SK-N-SH treated with all-trans-retinoic acid at 6 μM for 48 hours (cell line): ENCODE measurements around the gene NECTIN3.

Source experiments
- ARNTL ChIP-seq: fragments of 450-650 bp; formaldehyde crosslinking; IDR thresholded peaks from 2 replicates; pipeline ENCODE4 v1.5.0; 2020; ENCODE audit warnings: low read depth, mild to moderate bottlenecking, moderate library complexity, borderline replicate concordance
- BACH2 ChIP-seq: fragments of 250-450 bp; sonication (Bioruptor Pico); IDR thresholded peaks from 2 replicates; pipeline ENCODE4 v1.9.0; 2021; ENCODE audit warnings: mild to moderate bottlenecking, borderline replicate concordance
- CREB5 ChIP-seq: fragments of 250-450 bp; sonication (Bioruptor Pico); IDR thresholded peaks from 2 replicates; pipeline ENCODE4 v1.5.1; 2020; ENCODE audit warnings: low read depth, mild to moderate bottlenecking, moderate library complexity
- CSRNP3 ChIP-seq: fragments of 250-450 bp; sonication (Bioruptor Pico); IDR thresholded peaks from 2 replicates; pipeline ENCODE4 v1.5.1; 2021; ENCODE audit warnings: mild to moderate bottlenecking, moderate library complexity
- OSR1 ChIP-seq: fragments of 250-450 bp; sonication (Bioruptor Pico); IDR thresholded peaks from 2 replicates; pipeline ENCODE4 v1.8.0; 2022; ENCODE audit warnings: moderate library complexity, mild to moderate bottlenecking, inconsistent platforms
- PATZ1 ChIP-seq: fragments of 250-450 bp; sonication (Bioruptor Pico); IDR thresholded peaks from 2 replicates; pipeline ENCODE4 v1.8.0; 2020; ENCODE audit warnings: mild to moderate bottlenecking, moderate library complexity, borderline replicate concordance
- RARB ChIP-seq: fragments of 250-450 bp; sonication (Bioruptor Pico); IDR thresholded peaks from 2 replicates; pipeline ENCODE4 v1.8.0; 2021; ENCODE audit warnings: mild to moderate bottlenecking, moderate library complexity
- ZFP3 ChIP-seq: fragments of 250-450 bp; sonication (Bioruptor Pico); IDR thresholded peaks from 2 replicates; pipeline ENCODE4 v1.5.0; 2020; ENCODE audit warnings: mild to moderate bottlenecking, moderate library complexity
- ZNF8 ChIP-seq: fragments of 450-650 bp; formaldehyde crosslinking; IDR thresholded peaks from 2 replicates; pipeline ENCODE4 v1.5.0; 2020; ENCODE audit warnings: mild to moderate bottlenecking, moderate library complexity

GRCh38 chr3:111068574-111068973, 3.0 kb upstream of the NECTIN3 start:
- TF ChIP-seq ARNTL (CRISPR knock-in tag), result no peak
- TF ChIP-seq BACH2 (CRISPR knock-in tag), result no peak
- no peak for TF ChIP-seq CREB5 (CRISPR knock-in tag)
- no peak for TF ChIP-seq PATZ1 (CRISPR knock-in tag)
- no peak for TF ChIP-seq ZNF8 (CRISPR knock-in tag)
- TF ChIP-seq CSRNP3 (CRISPR knock-in tag), result no peak
- no peak for TF ChIP-seq OSR1 (CRISPR knock-in tag)
- TF ChIP-seq RARB (CRISPR knock-in tag), result no peak
- no peak for TF ChIP-seq ZFP3 (CRISPR knock-in tag)
